HEK293 (cell line): ENCODE results near the gene TMEM212.

Source experiments
- CTCF ChIA-PET: fragments of 350-600 bp; formaldehyde crosslinking; extraction: SDS; loops from one replicate; lab custom pipeline; 2021; ENCODE audit warnings: antibody characterized with exemption; lab: Yijun Ruan, JAX
- POLR2A ChIA-PET: fragments of 300-600 bp; formaldehyde crosslinking; extraction: SDS; loops from one replicate; lab custom pipeline; 2020; ENCODE audit warnings: antibody characterized with exemption, inconsistent platforms; lab: Yijun Ruan, JAX
- H3K27ac ChIP-seq: fragments of 200-500 bp; sonication (Bioruptor generic); 2 replicates; pipeline ENCODE4 v1.5.1; 2014; ENCODE audit warnings: low read depth, low read length, control low read depth, inconsistent platforms; ENCODE audit errors: extremely low read depth
- H3K36me3 ChIP-seq, 2 experiments: fragments of 200-500 bp in 1 of 2; sonication (Bioruptor generic) in 1 of 2; 1 replicate in 1 of 2; 2 replicates in 1 of 2; pipeline ENCODE4 v1.5.1; 2014 to 2017; ENCODE audit warnings: inconsistent platforms in 2 of 2, low read length in 2 of 2; ENCODE audit not compliant: control insufficient read depth in 2 of 2, insufficient read depth in 1 of 2
- H3K4me1 ChIP-seq: fragments of 200-500 bp; sonication (Bioruptor generic); 2 replicates; pipeline ENCODE4 v1.5.1; 2014; ENCODE audit warnings: mild to moderate bottlenecking, low read length, inconsistent platforms; ENCODE audit not compliant: control insufficient read depth, insufficient read depth
- H3K4me3 ChIP-seq: 2 replicates; pipeline ENCODE4 v1.5.1; 2011; ENCODE audit warnings: low read depth, mild to moderate bottlenecking, control low read depth, low read length, moderate library complexity
- H3K9me3 ChIP-seq: fragments of 200-500 bp; sonication (Bioruptor generic); 2 replicates; pipeline ENCODE4 v1.5.1; 2014; ENCODE audit warnings: low read depth, low read length, inconsistent platforms; ENCODE audit not compliant: control insufficient read depth, insufficient read depth
- GLIS1 ChIP-seq: fragments of 450-650 bp; formaldehyde crosslinking; IDR thresholded peaks from 2 replicates; pipeline ENCODE4 v1.5.1; 2016; ENCODE audit warnings: missing biosample characterization, missing genetic modification characterization
- HOXC10 ChIP-seq: sonication (generic); formaldehyde crosslinking; IDR thresholded peaks from 2 replicates; pipeline ENCODE4 v1.8.1; 2023; ENCODE audit warnings: mild to moderate bottlenecking, missing genetic modification reagents
- KLF16 ChIP-seq: fragments of 450-650 bp; formaldehyde crosslinking; IDR thresholded peaks from 2 replicates; pipeline ENCODE4 v1.5.1; 2017; ENCODE audit warnings: missing biosample characterization, missing genetic modification characterization
- KLF7 ChIP-seq: fragments of 450-650 bp; formaldehyde crosslinking; IDR thresholded peaks from 2 replicates; pipeline ENCODE4 v1.5.1; 2016; ENCODE audit warnings: missing biosample characterization, missing genetic modification characterization, borderline replicate concordance
- KLF9 ChIP-seq: fragments of 450-650 bp; formaldehyde crosslinking; IDR thresholded peaks from 2 replicates; pipeline ENCODE4 v1.5.1; 2016; ENCODE audit warnings: missing biosample characterization, missing genetic modification characterization, low read depth
- SCRT1 ChIP-seq: fragments of 450-650 bp; formaldehyde crosslinking; IDR thresholded peaks from 2 replicates; pipeline ENCODE4 v1.5.1; 2016; ENCODE audit warnings: missing biosample characterization, missing genetic modification characterization, borderline replicate concordance
- SP7 ChIP-seq: fragments of 450-650 bp; formaldehyde crosslinking; IDR thresholded peaks from 2 replicates; pipeline ENCODE4 v1.5.1; 2016; ENCODE audit warnings: missing biosample characterization, missing genetic modification characterization
- ZBTB21 ChIP-seq: fragments of 450-650 bp; formaldehyde crosslinking; IDR thresholded peaks from 2 replicates; pipeline ENCODE4 v1.5.1; 2017; ENCODE audit warnings: missing biosample characterization, missing genetic modification characterization
- ZBTB8A ChIP-seq: fragments of 450-650 bp; formaldehyde crosslinking; IDR thresholded peaks from 2 replicates; pipeline ENCODE4 v1.5.1; 2016; ENCODE audit warnings: missing biosample characterization, missing genetic modification characterization
- ZIC2 ChIP-seq: fragments of 450-650 bp; formaldehyde crosslinking; IDR thresholded peaks from 2 replicates; pipeline ENCODE4 v1.5.1; 2016; ENCODE audit warnings: missing biosample characterization, missing genetic modification characterization
- ZNF10 ChIP-seq: fragments of 450-650 bp; formaldehyde crosslinking; IDR thresholded peaks from 2 replicates; pipeline ENCODE4 v1.5.1; 2017; ENCODE audit warnings: missing biosample characterization, missing genetic modification characterization
- ZNF112 ChIP-seq: fragments of 450-650 bp; formaldehyde crosslinking; IDR thresholded peaks from 2 replicates; pipeline ENCODE4 v1.5.0; 2017; ENCODE audit warnings: missing biosample characterization, missing genetic modification characterization
- ZNF114 ChIP-seq: fragments of 450-650 bp; formaldehyde crosslinking; IDR thresholded peaks from 2 replicates; pipeline ENCODE4 v1.5.0; 2017; ENCODE audit warnings: missing biosample characterization, missing genetic modification characterization
- ZNF266 ChIP-seq: fragments of 450-650 bp; formaldehyde crosslinking; IDR thresholded peaks from 2 replicates; pipeline ENCODE4 v1.5.1; 2016; ENCODE audit warnings: missing biosample characterization, missing genetic modification characterization, low read depth
- ZNF350 ChIP-seq: fragments of 450-650 bp; formaldehyde crosslinking; IDR thresholded peaks from 2 replicates; pipeline ENCODE4 v1.5.0; 2017; ENCODE audit warnings: missing biosample characterization, mild to moderate bottlenecking, missing genetic modification characterization
- ZNF548 ChIP-seq: fragments of 450-650 bp; formaldehyde crosslinking; IDR thresholded peaks from 2 replicates; pipeline ENCODE4 v1.5.1; 2016; ENCODE audit warnings: missing biosample characterization, missing genetic modification characterization
- ZNF585B ChIP-seq: fragments of 450-650 bp; formaldehyde crosslinking; IDR thresholded peaks from 2 replicates; pipeline ENCODE4 v1.5.1; 2016; ENCODE audit warnings: missing biosample characterization, missing genetic modification characterization
- ZNF664 ChIP-seq: fragments of 450-650 bp; formaldehyde crosslinking; IDR thresholded peaks from 2 replicates; pipeline ENCODE4 v1.5.1; 2016; ENCODE audit warnings: missing biosample characterization, missing genetic modification characterization
- ZNF670 ChIP-seq: fragments of 450-650 bp; formaldehyde crosslinking; IDR thresholded peaks from 2 replicates; pipeline ENCODE4 v1.5.1; 2016; ENCODE audit warnings: missing biosample characterization, missing genetic modification characterization, low read depth
- ZNF837 ChIP-seq: fragments of 450-650 bp; formaldehyde crosslinking; IDR thresholded peaks from 2 replicates; pipeline ENCODE4 v1.5.1; 2016; ENCODE audit warnings: missing biosample characterization, missing genetic modification characterization
- ZSCAN30 ChIP-seq: fragments of 450-650 bp; IDR thresholded peaks from 2 replicates; pipeline ENCODE4 v1.5.1; 2018; ENCODE audit warnings: missing biosample characterization, mild to moderate bottlenecking, missing genetic modification characterization, moderate library complexity
- TF ChIP-seq, protein P1 (sequence below): fragments of 450-650 bp; IDR thresholded peaks from 2 replicates; pipeline ENCODE4 v1.5.1; 2018; ENCODE audit warnings: missing biosample characterization, mild to moderate bottlenecking, missing genetic modification characterization
- TF ChIP-seq, protein P2 (sequence below): fragments of 450-650 bp; formaldehyde crosslinking; IDR thresholded peaks from 2 replicates; pipeline ENCODE4 v1.5.1; 2016; ENCODE audit warnings: missing biosample characterization, missing genetic modification characterization
- TF ChIP-seq, protein P3 (sequence below): fragments of 450-650 bp; formaldehyde crosslinking; IDR thresholded peaks from 2 replicates; pipeline ENCODE4 v1.5.1; 2016; ENCODE audit warnings: missing biosample characterization, missing genetic modification characterization
- TF ChIP-seq, protein P4 (sequence below): fragments of 450-650 bp; formaldehyde crosslinking; IDR thresholded peaks from 2 replicates; pipeline ENCODE4 v1.5.1; 2016; ENCODE audit warnings: missing biosample characterization, missing genetic modification characterization

The TMEM212 gene

DNA sequence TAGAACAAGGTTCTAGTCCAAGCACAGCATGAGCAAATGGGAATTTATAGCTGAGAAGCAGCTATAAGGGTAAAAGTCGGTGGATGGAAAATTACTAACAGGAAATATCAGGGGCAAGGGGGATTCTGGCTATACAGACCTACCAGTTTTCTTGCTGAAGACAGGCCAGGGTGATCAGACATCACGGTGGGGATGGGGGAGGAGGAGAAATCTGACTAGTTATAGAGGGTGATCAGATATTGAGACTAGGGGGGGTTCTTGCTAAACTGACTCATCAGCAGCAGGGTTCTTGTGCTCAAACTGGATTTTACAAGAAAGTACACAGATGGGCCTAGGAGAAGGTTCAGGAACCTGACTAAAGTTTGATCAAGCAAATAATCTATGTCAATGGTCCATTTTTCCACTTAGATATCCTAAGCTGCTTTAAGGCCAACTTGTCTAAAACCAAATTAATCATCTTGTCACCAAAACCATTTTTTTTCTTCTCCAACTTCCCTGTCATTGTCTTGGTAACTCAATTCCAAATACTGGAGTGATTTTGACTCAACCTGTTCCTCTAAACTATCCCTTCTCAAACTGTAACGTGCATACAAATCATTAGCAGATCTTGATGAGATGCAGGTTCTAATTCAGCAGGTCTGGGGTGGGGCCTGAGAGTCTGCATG is 4.6 kb downstream of the TMEM212 start:
- no peak overlapping the region for H3K27ac ChIP-seq
- no peaks in the 10 kb centered on the region for H3K4me1 ChIP-seq
- H3K4me3 ChIP-seq: no peak overlapping the region
- TF ChIP-seq, protein P1, sequence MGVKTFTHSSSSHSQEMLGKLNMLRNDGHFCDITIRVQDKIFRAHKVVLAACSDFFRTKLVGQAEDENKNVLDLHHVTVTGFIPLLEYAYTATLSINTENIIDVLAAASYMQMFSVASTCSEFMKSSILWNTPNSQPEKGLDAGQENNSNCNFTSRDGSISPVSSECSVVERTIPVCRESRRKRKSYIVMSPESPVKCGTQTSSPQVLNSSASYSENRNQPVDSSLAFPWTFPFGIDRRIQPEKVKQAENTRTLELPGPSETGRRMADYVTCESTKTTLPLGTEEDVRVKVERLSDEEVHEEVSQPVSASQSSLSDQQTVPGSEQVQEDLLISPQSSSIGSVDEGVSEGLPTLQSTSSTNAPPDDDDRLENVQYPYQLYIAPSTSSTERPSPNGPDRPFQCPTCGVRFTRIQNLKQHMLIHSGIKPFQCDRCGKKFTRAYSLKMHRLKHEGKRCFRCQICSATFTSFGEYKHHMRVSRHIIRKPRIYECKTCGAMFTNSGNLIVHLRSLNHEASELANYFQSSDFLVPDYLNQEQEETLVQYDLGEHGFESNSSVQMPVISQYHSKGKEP (tag by site-specific recombination): no peak
- TF ChIP-seq ZBTB8A (tag by site-specific recombination): no peak
- TF ChIP-seq ZNF350 (tag by site-specific recombination): no peak
- TF ChIP-seq ZNF664 (tag by site-specific recombination): no peak
- no peak for TF ChIP-seq ZNF670 (tag by site-specific recombination)
- no peak for TF ChIP-seq ZSCAN30 (tag by site-specific recombination)
- no peak for TF ChIP-seq ZNF548
- H3K9me3 ChIP-seq: no peaks in the 10 kb centered on the region
- no peaks in the 10 kb centered on the region for H3K36me3 ChIP-seq
- CTCF ChIA-PET: no interaction called here
- POLR2A ChIA-PET: no interaction called here

DNA sequence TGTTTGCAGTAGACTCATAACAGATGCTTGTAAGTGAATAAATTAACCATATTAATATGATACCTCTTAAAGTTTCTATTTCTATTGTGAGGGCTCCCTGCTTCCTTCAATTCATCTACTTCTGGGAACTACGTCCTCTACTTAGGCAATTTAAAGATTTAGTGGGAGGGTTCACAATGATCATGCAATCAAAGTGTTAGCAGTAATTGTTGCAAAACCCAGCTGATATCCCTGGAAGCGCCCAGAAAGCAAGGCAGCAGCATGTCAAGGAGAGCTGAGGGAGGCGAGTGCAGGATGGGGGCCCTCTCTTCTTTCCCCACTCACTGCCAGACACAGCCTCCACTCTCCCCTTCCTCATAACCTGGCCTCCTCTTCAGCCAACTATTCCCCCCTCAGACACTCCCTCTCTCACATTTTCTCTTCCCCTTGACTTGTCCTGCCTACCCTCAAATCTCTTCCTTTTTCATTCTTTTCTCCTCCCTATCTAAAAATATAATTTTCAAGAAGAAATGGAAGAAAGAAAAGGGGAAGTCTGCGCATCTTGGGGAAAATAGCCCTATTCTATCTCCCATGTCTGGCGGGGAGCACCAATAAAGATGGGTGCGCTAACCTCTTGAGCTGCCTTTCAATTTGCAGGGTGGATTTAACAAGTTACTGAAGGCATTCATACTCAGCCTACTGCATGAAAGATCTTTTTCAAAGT is 6.6 kb downstream of the TMEM212 start:
- Histone ChIP-seq H3K4me1 (no peaks in the 10 kb centered on the region), H3K4me3 (no peak overlapping the region), H3K27ac (no peak overlapping the region), H3K9me3 (no peaks in the 10 kb centered on the region), H3K36me3 (no peaks in the 10 kb centered on the region)
- ChIA-PET CTCF (interaction anchor here (0.6 to 0.7 kb wide), 2 partner anchors 284 to 498 kb away, joined by 3 read pairs; no protein-coding TSS in a partner anchor), POLR2A (interaction anchor here (0.5 kb wide), 1 partner anchor 44 kb away, joined by 4 read pairs; no protein-coding TSS in a partner anchor)
- no peak for TF ChIP-seq ZNF114
- TF ChIP-seq KLF16: no peak
- TF ChIP-seq KLF7 (tag by site-specific recombination): no peak
- TF ChIP-seq ZNF266 (tag by site-specific recombination): no peak
- TF ChIP-seq SP7 (tag by site-specific recombination): no peak
- TF ChIP-seq ZIC2 (tag by site-specific recombination): no peak
- no peak for TF ChIP-seq SCRT1
- TF ChIP-seq ZNF10 (tag by site-specific recombination): no peak
- TF ChIP-seq, protein P2, sequence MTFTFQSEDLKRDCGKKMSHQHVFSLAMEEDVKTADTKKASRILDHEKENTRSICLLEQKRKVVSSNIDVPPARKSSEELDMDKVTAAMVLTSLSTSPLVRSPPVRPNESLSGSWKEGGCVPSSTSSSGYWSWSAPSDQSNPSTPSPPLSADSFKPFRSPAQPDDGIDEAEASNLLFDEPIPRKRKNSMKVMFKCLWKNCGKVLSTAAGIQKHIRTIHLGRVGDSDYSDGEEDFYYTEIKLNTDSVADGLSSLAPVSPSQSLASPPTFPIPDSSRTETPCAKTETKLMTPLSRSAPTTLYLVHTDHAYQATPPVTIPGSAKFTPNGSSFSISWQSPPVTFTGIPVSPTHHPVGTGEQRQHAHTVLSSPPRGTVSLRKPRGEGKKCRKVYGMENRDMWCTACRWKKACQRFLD: no peak
- TF ChIP-seq, protein P3, sequence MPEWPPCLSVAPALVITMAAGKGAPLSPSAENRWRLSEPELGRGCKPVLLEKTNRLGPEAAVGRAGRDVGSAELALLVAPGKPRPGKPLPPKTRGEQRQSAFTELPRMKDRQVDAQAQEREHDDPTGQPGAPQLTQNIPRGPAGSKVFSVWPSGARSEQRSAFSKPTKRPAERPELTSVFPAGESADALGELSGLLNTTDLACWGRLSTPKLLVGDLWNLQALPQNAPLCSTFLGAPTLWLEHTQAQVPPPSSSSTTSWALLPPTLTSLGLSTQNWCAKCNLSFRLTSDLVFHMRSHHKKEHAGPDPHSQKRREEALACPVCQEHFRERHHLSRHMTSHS (tag by site-specific recombination): no peak
- no peak for TF ChIP-seq HOXC10
- no peak for TF ChIP-seq ZNF112 (tag by site-specific recombination)
- no peak for TF ChIP-seq GLIS1 (tag by site-specific recombination)
- TF ChIP-seq ZBTB21 (tag by site-specific recombination): no peak
- TF ChIP-seq, protein P4, sequence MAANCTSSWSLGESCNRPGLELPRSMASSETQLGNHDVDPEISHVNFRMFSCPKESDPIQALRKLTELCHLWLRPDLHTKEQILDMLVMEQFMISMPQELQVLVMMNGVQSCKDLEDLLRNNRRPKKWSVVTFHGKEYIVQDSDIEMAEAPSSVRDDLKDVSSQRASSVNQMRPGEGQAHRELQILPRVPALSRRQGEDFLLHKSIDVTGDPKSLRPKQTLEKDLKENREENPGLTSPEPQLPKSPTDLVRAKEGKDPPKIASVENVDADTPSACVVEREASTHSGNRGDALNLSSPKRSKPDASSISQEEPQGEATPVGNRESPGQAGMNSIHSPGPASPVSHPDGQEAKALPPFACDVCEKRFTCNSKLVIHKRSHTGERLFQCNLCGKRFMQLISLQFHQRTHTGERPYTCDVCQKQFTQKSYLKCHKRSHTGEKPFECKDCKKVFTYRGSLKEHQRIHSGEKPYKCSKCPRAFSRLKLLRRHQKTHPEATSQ (tag by site-specific recombination): no peak
- no peak for TF ChIP-seq ZNF585B (tag by site-specific recombination)
- TF ChIP-seq ZNF837 (tag by site-specific recombination): no peak
- TF ChIP-seq, protein P1 (tag by site-specific recombination): no peak
- no peak for TF ChIP-seq KLF9 (tag by site-specific recombination)
